Hepatocyte (in vitro differentiated cells): ENCODE results near the gene PHOSPHO2.
"Not testable (repeated sequence)": the region's sequence is repeated elsewhere in the genome, so short reads cannot be mapped to it uniquely, and the experiment has no call there.

Experiments
- CTCF ChIP-seq: fragments of 200-600 bp; sonication (generic); IDR thresholded peaks from 2 replicates; pipeline ENCODE4 v1.5.1; 2016; ENCODE audit warnings: antibody characterized with exemption, mild to moderate bottlenecking; ENCODE audit not compliant: poor library complexity
- EZH2 ChIP-seq: fragments of 200-600 bp; sonication (generic); IDR thresholded peaks from 2 replicates; pipeline ENCODE4 v1.6.1; 2016; ENCODE audit warnings: antibody characterized with exemption, mild to moderate bottlenecking, borderline replicate concordance

GRCh38 chr2:169687943-169688342 lies 6.3 kb upstream of the PHOSPHO2 start:
- TF ChIP-seq EZH2, CTCF: not testable (repeated sequence)
